HG02798 (cell line): Measurements from ENCODE around the gene ZNF785.

Source experiments
- ATAC-seq: cut with Tn5 transposase; IDR thresholded peaks from one replicate; pipeline ENCODE4 v1.9.1; 2021; ENCODE audit warnings: mild to moderate bottlenecking; ENCODE audit not compliant: unreplicated experiment, poor library complexity

The ZNF785 gene

GRCh38 chr16:30567160-30567990 is 18.1 kb downstream of the ZNF785 start:
- ATAC-seq: no peak

- ATAC-seq: no peak
These were observed 19.0 kb downstream of the ZNF785 start for GRCh38 chr16:30566531-30566930.

GRCh38 chr16:30565984-30566383 is 19.5 kb downstream of the ZNF785 start:
- no peak for ATAC-seq

DNA sequence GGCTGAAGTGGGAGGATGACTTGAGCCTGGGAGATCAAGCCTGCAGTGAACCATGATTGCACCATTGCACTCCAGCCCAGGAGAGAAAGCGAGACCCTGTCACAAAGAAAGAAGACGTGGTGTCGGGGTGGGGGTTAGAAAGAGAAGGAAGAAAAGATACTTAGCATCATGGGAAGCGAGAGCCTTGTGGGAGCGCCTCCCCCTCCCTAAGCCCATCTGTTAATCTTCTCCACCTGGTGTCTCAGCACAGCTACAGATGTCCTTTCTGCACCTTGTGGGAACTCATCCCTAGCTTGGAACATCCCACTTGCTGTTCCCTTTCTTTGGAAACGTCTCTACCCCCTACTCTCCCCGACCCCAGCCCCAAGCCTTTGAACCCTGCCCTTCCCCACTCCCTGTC is 20.0 kb downstream of the ZNF785 start:
- ATAC-seq: no peak

DNA sequence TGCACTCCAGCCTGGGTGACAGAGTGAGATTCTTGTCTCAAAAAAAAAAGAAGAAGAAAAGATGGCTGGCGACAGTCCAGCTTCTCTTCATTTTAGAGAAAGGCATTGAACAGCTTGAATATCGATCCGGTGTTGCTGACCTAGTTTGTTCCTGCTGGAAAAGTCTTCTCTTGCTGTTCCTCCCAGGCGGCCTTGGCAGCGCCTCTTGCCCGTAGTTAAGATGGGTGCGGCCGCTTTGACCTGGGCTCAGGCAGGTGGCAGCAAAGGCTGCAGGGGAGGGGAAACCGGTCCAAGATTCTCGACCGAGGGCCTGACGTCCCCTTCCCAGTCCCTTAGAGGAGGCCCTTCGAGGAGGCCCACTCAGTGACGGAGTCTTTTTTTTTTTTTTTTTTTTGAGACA is 23.5 kb downstream of the ZNF785 start:
- no peak for ATAC-seq

GRCh38 chr16:30561089-30561816 is 24.2 kb downstream of the ZNF785 start:
- no peak for ATAC-seq

DNA sequence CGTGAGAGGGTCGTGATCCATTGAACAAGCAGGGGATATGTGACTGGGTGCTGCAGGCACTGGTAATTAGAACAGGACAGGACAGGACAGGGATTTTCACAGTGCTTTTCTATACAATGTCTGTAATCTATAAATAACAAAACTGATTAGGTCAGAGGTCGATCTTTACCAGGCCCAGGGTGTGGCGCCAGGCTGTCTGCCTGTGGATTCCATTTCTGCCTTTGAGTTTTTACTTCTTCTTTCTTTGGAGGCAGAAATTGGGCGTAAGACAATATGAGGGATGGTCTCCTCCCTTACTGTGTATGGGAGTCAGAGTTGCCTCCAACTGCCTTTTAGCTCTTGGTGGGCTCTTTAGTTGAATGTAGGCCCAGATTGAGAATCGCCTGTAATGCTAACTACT is 25.8 kb downstream of the ZNF785 start:
- no peak for ATAC-seq

GRCh38 chr16:30558789-30559377 is 26.6 kb downstream of the ZNF785 start:
- ATAC-seq: no peak

- ATAC-seq: peak; percentile 91
These were observed 27.3 kb downstream of the ZNF785 start, which contains the start of gene ZNF764 for GRCh38 chr16:30557957-30558788. Gene ZNF764 (minus strand): TSS chr16:30558374. CDS start chr16:30558182, 192 bp downstream.

DNA sequence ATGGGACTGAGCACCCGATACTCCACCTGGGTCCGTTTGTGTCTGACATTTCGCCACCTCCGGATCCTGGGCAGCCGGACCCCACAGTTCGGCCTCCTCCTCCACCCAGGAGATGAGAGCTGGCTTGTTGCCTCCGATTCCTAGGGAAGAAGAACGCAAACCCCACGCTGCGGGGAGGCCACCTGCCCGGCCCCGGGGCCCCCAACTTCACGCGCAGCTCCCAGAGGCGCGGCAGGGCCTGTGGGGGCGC is 27.9 kb downstream of the ZNF785 start:
- peak; percentile 5 for ATAC-seq

DNA sequence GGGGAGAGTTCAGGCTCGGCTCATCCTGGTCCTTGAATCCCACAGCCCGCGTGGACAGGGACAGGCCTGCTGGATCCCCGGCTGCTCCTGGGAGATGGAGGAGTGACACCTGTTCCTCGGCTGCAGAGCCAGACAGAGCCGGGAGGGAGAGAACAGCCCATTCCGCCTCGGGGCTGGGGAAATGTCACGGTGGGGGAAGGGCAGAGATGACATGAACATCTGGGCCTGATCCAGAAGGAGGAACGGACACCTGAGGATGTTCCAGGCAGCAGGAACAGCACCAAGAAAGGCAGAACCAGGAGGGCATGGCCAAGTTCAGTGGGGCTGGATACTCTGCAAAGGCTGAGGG is 29.4 kb downstream of the ZNF785 start:
- no peak for ATAC-seq

- ATAC-seq: no peak
These were observed 30.0 kb downstream of the ZNF785 start for GRCh38 chr16:30555315-30556124.

DNA sequence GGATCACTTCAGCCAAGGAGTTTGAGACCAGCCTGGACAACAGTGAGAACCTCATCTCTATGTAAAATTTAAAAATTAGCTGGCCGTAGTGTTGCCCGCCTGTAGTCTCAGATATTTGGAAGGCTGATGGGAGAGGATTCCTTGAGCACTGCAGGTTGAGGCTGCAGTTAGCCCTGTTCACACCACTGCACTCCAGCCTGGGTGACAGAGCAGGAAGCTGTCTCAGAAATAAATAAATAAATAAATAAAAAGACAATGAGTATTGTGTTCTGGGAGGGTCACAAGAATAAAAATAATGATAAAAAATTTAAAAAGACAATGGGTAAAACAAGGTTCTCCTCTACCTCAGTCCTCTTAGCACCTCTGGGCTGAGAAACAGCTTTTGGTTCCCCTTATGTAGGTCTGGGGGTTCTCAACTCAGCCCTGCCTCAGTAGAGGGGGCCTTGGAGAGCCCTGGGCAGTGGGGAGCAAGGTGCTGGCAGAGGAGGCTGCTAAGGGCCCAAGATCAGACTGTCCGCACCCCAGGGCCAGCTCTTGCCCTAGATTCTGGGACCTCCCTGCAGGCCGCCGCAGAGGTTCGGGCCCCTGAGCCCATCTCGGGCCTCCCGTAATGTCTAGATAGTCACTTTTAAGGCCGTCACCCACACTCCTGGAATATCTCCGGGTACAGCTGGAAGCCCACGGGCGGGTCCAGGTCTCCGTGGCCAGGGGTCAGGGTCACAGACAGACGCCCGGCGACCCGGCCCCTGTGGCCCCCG is 30.8 kb downstream of the ZNF785 start:
- ATAC-seq: no peak

DNA sequence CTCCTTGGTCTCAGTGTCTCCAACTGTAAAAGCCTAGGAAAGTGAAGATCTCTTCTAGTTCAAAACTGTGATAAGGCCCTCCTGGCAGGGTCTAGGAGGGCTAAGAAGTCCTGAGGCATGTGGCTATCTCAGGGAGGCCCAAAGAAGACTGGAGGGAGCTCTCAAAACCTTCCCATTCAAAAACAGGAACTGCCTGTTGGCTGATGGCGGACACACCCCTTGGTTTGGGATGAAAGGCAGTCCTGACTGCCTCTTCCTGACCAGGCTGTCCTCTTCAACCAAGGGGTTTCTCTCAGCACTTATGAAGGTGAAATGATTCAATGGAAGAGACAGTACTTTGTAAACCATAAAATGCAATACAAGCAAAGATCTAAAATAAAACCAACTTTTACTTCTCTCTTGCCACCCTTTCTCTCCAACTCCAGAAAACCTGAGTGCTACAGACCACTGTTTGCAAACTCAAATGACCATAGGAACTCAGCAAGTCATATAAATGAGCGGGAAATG is 32.1 kb downstream of the ZNF785 start:
- ATAC-seq: no peak

DNA sequence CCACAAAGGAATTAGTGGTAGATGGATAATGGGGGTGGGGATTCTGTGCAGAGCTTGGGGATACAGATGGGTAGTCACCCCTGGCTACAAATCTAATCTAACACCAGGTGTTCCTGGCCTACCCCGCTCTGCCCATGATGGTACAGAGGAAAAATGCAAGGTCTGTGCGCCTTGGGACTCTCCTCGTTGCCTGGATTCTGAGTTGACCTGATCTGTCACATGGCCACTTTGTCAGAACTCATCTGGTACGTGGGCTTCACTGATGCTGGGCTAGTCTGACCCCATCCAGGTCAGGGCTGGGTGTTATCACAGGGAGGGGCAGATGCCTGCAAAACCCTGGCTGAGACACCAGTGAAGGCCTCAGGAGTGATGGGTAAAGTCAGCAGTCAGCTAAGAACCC is 32.5 kb downstream of the ZNF785 start:
- ATAC-seq: no peak

- ATAC-seq: no peak
These were observed 33.7 kb downstream of the ZNF785 start for GRCh38 chr16:30551781-30552180.

- ATAC-seq: no peak
These were observed 36.9 kb downstream of the ZNF785 start for GRCh38 chr16:30548416-30549253.

- no peak for ATAC-seq
These were observed 39.4 kb downstream of the ZNF785 start for GRCh38 chr16:30546115-30546514.
